ENCODE measurements around the gene HPD. TPM values are rescaled to one million over a fixed set of nuclear protein-coding genes. Genes with fewer than 3 reads are reported as not detected.
A peak's percentile ranks its signal among the peaks of the same experiment; 100 is the strongest.

Gene HPD
- total and polyA plus RNA-seq, 4 donors: 3.1 to 14.4 (median 5.9) TPM

- Histone ChIP-seq H3K4me3 (ENCODE audit: low read length in 2 of 2) (no peak overlapping the region), H3K9me3 (ENCODE audit: control insufficient read depth, low read length) (no peaks in the 10 kb centered on the region), H3K27me3 (ENCODE audit: control insufficient read depth in 1 of 2, insufficient read depth in 2 of 2, low read length in 1 of 2) (no peaks in the 10 kb centered on the region), H3K4me1 (ENCODE audit: control insufficient read depth in 1 of 2, insufficient read depth in 2 of 2, low read length in 2 of 2) (no peaks in the 10 kb centered on the region), H3K36me3 (ENCODE audit: control insufficient read depth in 1 of 2, insufficient read depth in 2 of 2, low read length in 1 of 2) (peaks cover 4 to 8% of the 10 kb centered on the region in 2 donors), H3K27ac (ENCODE audit: low read depth in 1 of 2, low read length in 2 of 2) (no peak overlapping the region)
- intact Hi-C loops (cut with DNase I): no loop called here
- ATAC-seq (ENCODE audit: low FRiP score) (no peak), DNase-seq (no peak)
- 66 to 70% methylated on average over 14 of the region's 14 CpGs for WGBS, 2 donors
Measured at GRCh38 chr12:121807642-121808347, 50.9 kb downstream of the HPD start.

- no peaks in the 10 kb centered on the region for H3K4me1 ChIP-seq (ENCODE audit: control insufficient read depth in 1 of 2, insufficient read depth in 2 of 2, low read length in 2 of 2)
- ATAC-seq (ENCODE audit: low FRiP score): no peak
- intact Hi-C loops (cut with DNase I): no loop called here
- H3K36me3 ChIP-seq (ENCODE audit: control insufficient read depth in 1 of 2, insufficient read depth in 2 of 2, low read length in 1 of 2): peaks cover 4 to 8% of the 10 kb centered on the region in 2 donors
- no peak overlapping the region for H3K27ac ChIP-seq (ENCODE audit: low read depth in 1 of 2, low read length in 2 of 2)
- DNase-seq: no peak
- no peaks in the 10 kb centered on the region for H3K27me3 ChIP-seq (ENCODE audit: control insufficient read depth in 1 of 2, insufficient read depth in 2 of 2, low read length in 1 of 2)
- H3K4me3 ChIP-seq (ENCODE audit: low read length in 2 of 2): peak overlapping the region; percentile 12 to 98
- 5 to 11% methylated on average over 21 of the region's 21 CpGs for WGBS, 2 donors
- no peaks in the 10 kb centered on the region for H3K9me3 ChIP-seq (ENCODE audit: control insufficient read depth, low read length)
Measured at GRCh38 chr12:121806546-121807423, 51.9 kb downstream of the HPD start.

GRCh38 chr12:121806009-121806545 lies 52.6 kb downstream of the HPD start:
- 1% methylated on average over 16 of the region's 16 CpGs for WGBS, 2 donors
- H3K4me1 ChIP-seq (ENCODE audit: control insufficient read depth in 1 of 2, insufficient read depth in 2 of 2, low read length in 2 of 2): no peaks in the 10 kb centered on the region
- no peak overlapping the region for H3K27ac ChIP-seq (ENCODE audit: low read depth in 1 of 2, low read length in 2 of 2)
- no peaks in the 10 kb centered on the region for H3K27me3 ChIP-seq (ENCODE audit: control insufficient read depth in 1 of 2, insufficient read depth in 2 of 2, low read length in 1 of 2)
- peaks cover 4 to 8% of the 10 kb centered on the region in 2 donors for H3K36me3 ChIP-seq (ENCODE audit: control insufficient read depth in 1 of 2, insufficient read depth in 2 of 2, low read length in 1 of 2)
- no peak for ATAC-seq (ENCODE audit: low FRiP score)
- H3K9me3 ChIP-seq (ENCODE audit: control insufficient read depth, low read length): no peaks in the 10 kb centered on the region
- peak in 1 of 2 donors; percentile 48 for DNase-seq
- intact Hi-C loops (cut with DNase I): no loop called here
- H3K4me3 ChIP-seq (ENCODE audit: low read length in 2 of 2): peak overlapping the region; percentile 12 to 98

GRCh38 chr12:121805171-121806008 lies 53.3 kb downstream of the HPD start:
- no peak for ATAC-seq (ENCODE audit: low FRiP score)
- Histone ChIP-seq H3K9me3 (ENCODE audit: control insufficient read depth, low read length) (no peaks in the 10 kb centered on the region), H3K27ac (ENCODE audit: low read depth in 1 of 2, low read length in 2 of 2) (no peak overlapping the region), H3K4me3 (ENCODE audit: low read length in 2 of 2) (peak overlapping the region; percentile 97 to 98), H3K4me1 (ENCODE audit: control insufficient read depth in 1 of 2, insufficient read depth in 2 of 2, low read length in 2 of 2) (no peaks in the 10 kb centered on the region), H3K36me3 (ENCODE audit: control insufficient read depth in 1 of 2, insufficient read depth in 2 of 2, low read length in 1 of 2) (peaks cover 3 to 6% of the 10 kb centered on the region in 2 donors), H3K27me3 (ENCODE audit: control insufficient read depth in 1 of 2, insufficient read depth in 2 of 2, low read length in 1 of 2) (no peaks in the 10 kb centered on the region)
- WGBS, 2 donors: 1% methylated on average over 44 to 45 of the region's 45 CpGs
- DNase-seq: peak in 1 of 2 donors; percentile 49
- intact Hi-C loops (cut with DNase I): no loop called here

- intact Hi-C loops (cut with DNase I): no loop called here
- Histone ChIP-seq H3K4me1 (ENCODE audit: control insufficient read depth in 1 of 2, insufficient read depth in 2 of 2, low read length in 2 of 2) (no peaks in the 10 kb centered on the region), H3K9me3 (ENCODE audit: control insufficient read depth, low read length) (no peaks in the 10 kb centered on the region), H3K4me3 (ENCODE audit: low read length in 2 of 2) (peak overlapping the region; percentile 97 to 98), H3K36me3 (ENCODE audit: control insufficient read depth in 1 of 2, insufficient read depth in 2 of 2, low read length in 1 of 2) (peaks cover 0 to 4% of the 10 kb centered on the region in 2 donors), H3K27me3 (ENCODE audit: control insufficient read depth in 1 of 2, insufficient read depth in 2 of 2, low read length in 1 of 2) (no peaks in the 10 kb centered on the region), H3K27ac (ENCODE audit: low read depth in 1 of 2, low read length in 2 of 2) (peak overlapping the region; percentile 66 to 94)
- DNase-seq (peak; percentile 61 to 82), ATAC-seq (ENCODE audit: low FRiP score) (no peak)
- WGBS, 2 donors: 1% methylated on average over 54 to 63 of the region's 63 CpGs
Measured at GRCh38 chr12:121804417-121805111, 54.1 kb downstream of the HPD start.

- H3K4me3 ChIP-seq (ENCODE audit: low read length in 2 of 2): peak within 1 kb of the TSS; percentile 97 to 98
- no peaks in the 10 kb centered on the region for H3K27me3 ChIP-seq (ENCODE audit: control insufficient read depth in 1 of 2, insufficient read depth in 2 of 2, low read length in 1 of 2)
- ATAC-seq (ENCODE audit: low FRiP score): no peak
- WGBS, 2 donors: 0% methylated on average over 7 to 74 of the region's 74 CpGs
- peak in 1 of 2 donors; percentile 80 for DNase-seq
- H3K27ac ChIP-seq (ENCODE audit: low read depth in 1 of 2, low read length in 2 of 2): peak within 1 kb of the TSS; percentile 94 to 99
- intact Hi-C loops (cut with DNase I): no loop called here
- H3K9me3 ChIP-seq (ENCODE audit: control insufficient read depth, low read length): no peaks in the 10 kb centered on the region
- no peaks in the 10 kb centered on the region for H3K4me1 ChIP-seq (ENCODE audit: control insufficient read depth in 1 of 2, insufficient read depth in 2 of 2, low read length in 2 of 2)
- peaks cover 0 to 4% of the 10 kb centered on the region in 2 donors for H3K36me3 ChIP-seq (ENCODE audit: control insufficient read depth in 1 of 2, insufficient read depth in 2 of 2, low read length in 1 of 2)
Measured at GRCh38 chr12:121803861-121804416, 54.7 kb downstream of the HPD start, which contains the start of gene SETD1B. TSS of gene SETD1B (plus strand) at chr12:121804009. CDS start at chr12:121804738, 729 bp downstream.

- ATAC-seq (ENCODE audit: low FRiP score): peak; percentile 79
- H3K4me1 ChIP-seq (ENCODE audit: control insufficient read depth in 1 of 2, insufficient read depth in 2 of 2, low read length in 2 of 2): no peaks in the 10 kb centered on the region
- peak overlapping the region; percentile 94 to 99 for H3K27ac ChIP-seq (ENCODE audit: low read depth in 1 of 2, low read length in 2 of 2)
- peak; percentile 94 to 95 for DNase-seq
- H3K9me3 ChIP-seq (ENCODE audit: control insufficient read depth, low read length): no peaks in the 10 kb centered on the region
- intact Hi-C loops (cut with DNase I): no loop called here
- peak overlapping the region; percentile 97 to 98 for H3K4me3 ChIP-seq (ENCODE audit: low read length in 2 of 2)
- 0 to 1% methylated on average over 58 to 65 of the region's 65 CpGs for whole genome bisulfite sequencing, 2 donors
- H3K27me3 ChIP-seq (ENCODE audit: control insufficient read depth in 1 of 2, insufficient read depth in 2 of 2, low read length in 1 of 2): no peaks in the 10 kb centered on the region
- no peaks in the 10 kb centered on the region for H3K36me3 ChIP-seq (ENCODE audit: control insufficient read depth in 1 of 2, insufficient read depth in 2 of 2, low read length in 1 of 2)
Measured at GRCh38 chr12:121802843-121803698, 55.6 kb downstream of the HPD start.
